ENCODE measurements around the gene UPK2. TPM values are rescaled to one million over a fixed set of nuclear protein-coding genes. Genes with fewer than 3 reads are reported as not detected.
"Not testable (repeated sequence)": the region's sequence is repeated elsewhere in the genome, so short reads cannot be mapped to it uniquely, and the experiment has no call there.

UPK2 gene
- total RNA-seq, 1 donor from 2014 or later = not detected

- intact Hi-C loops (cut with micrococcal nuclease) = no loop called here
Observed at GRCh38 chr11:118935376-118935775, 20.7 kb upstream of the UPK2 start.

DNA sequence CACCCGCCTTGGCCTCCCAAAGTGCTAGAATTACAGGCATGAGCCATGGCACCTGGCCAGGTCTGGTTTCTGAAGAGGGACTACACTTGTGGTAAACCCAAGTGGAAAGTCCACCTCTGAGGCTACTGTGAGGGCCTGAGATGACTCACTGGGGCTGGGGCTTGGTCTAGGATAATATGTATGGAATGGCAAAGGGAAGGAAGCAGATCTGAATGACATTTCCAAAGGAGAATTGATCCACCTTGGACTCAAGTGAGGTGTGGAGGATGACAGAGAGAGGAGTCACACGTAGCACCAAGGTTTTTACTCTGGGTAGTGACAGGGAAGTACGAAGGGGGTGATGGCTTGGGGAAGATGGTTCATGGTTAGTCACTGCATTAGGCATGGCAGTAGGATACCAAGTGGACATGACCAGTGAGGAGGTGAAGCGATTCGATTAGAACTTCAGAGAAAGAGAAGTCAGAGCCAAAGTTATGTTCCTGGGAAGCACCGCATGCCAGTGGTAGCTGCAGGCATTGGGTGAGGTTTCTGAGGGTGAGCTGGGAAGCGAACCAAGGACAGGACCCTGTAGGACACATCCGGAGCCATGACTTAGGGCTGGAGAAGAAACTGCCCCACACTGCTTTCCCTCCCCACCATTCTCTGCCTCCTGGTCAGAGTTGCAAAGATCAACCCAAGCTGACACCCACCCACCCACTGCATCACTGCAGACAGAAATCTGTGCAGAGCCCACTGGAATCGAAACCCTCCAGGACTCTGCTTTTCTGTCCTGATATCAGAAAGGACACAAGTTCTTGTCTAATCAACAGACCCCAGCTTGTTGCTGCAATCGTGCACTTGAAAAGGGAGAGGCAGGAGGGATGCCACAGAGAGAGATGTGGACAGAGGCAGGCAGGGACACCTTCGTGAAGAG lies 17.4 kb upstream of the UPK2 start:
- intact Hi-C loops (cut with micrococcal nuclease) = no loop called here

- intact Hi-C loops (cut with micrococcal nuclease) = no loop called here
Observed at GRCh38 chr11:118939404-118939915, 16.6 kb upstream of the UPK2 start.

DNA sequence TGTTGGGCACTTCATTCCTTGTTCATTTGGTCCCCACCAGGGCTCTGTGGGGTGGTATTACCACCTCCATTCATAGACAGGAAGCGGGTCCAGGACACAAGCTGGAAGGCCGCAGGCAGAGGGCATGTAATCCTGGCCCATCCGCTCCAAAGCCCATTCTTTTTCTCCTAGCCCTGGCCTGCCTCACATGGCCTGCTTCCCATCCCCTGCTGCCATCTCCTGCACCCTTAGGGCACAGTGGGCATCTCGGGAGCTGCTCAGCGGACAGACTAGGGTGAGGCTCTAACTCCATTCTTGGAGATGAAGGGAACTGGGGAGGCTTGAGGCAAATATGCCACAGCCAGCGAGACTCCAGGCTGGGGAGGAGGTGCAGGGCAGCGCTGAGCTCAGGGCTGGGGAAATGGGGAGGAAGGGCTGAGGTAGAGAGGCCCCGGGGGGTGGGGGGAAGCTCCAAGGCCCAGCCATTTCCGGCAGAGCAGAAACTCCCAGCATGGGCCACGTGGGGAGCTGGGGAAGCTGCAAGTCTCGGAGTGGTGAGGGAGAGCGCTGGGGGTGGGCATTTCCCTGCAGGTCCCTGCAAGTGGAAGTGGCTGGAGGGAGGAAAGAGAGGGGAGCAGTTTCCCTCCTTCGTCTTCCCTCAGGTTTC lies 16.0 kb upstream of the UPK2 start:
- intact Hi-C loops (cut with micrococcal nuclease) = no loop called here

DNA sequence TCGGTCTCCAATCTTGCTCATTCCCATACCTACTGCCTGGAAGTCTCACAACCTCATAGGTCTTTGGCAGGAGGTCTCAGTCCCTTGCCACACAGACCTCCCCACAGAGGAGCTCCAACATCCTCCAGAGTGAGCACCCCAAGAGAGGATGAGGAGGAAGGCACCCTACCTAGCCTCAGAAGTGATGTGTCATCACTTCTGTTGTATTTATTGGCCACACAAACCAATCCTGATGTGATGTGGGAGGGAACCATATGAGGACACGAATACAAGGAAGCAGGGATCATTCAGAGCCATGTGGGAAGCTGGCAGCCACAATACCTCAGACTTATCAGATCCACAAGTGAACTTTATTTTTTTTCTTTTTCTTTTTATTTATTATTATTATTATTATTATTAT lies 9.0 kb upstream of the UPK2 start:
- intact Hi-C loops (cut with micrococcal nuclease) = no loop called here

DNA sequence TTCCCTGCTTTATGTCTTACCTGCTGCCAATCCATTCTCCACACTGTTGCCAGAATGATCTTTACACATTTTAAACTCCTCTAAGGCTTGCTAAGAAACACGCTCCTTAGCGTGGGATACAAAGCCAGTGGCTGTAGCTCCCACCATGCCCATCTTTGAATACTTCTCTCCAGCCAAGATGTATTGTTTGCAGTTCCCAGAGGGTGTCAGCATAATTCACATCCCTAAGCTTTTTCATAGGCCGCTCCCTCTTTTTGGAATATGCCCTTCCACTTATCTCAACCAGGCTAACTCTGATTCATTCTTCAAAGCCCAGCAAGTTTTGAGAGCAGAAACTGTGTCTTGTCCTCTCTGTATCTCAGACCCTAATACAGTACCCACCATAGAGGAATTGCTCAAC lies 8.1 kb upstream of the UPK2 start:
- intact Hi-C loops (cut with micrococcal nuclease) = no loop called here

DNA sequence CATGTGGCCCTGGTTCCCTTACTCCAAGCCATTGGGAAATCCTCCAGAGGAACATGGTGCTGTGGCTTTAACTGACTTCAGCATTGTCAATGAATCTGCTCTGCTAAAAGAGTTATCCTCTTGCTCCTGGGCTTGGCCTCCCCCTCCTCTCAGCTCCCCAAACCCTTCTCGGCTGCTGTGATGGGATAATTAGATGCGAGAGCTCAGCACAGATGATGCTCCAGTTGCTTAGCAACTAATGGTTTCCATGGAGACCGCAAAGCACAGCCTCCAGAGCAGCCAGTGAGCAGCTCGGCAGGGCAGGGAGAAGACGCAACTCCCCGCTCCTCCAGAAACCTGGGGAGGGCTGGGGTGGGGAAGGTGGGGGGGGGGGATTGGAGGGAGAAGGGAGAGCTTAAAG lies 2.8 kb upstream of the UPK2 start:
- intact Hi-C loops (cut with micrococcal nuclease) = no loop called here

DNA sequence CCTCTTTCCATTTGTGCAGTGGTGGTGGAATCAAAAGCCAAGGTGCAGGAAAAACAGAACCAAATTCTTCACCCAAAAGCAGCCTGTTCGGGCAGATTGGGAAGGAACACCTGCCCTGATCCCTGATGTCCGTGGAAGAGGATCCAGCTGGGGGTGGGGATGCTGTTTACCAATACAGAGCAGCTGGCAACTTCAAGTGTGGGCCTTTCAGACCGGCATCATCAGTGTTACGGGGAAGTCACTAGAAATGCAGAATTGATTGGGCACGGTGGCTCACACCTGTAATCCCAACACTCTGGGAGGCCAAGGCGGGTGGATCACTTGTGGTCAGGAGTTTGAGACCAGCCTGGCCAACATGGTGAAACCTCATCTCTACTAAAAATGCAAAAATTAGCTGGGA lies 2.1 kb upstream of the UPK2 start:
- intact Hi-C loops (cut with micrococcal nuclease) = not testable (repeated sequence)

GRCh38 chr11:118956847-118957469 lies 860 bp downstream of the UPK2 start:
- intact Hi-C loops (cut with micrococcal nuclease) = loop anchor here (1.0 kb wide), 4 partner anchors 27 to 298 kb away; no protein-coding TSS in a partner anchor

DNA sequence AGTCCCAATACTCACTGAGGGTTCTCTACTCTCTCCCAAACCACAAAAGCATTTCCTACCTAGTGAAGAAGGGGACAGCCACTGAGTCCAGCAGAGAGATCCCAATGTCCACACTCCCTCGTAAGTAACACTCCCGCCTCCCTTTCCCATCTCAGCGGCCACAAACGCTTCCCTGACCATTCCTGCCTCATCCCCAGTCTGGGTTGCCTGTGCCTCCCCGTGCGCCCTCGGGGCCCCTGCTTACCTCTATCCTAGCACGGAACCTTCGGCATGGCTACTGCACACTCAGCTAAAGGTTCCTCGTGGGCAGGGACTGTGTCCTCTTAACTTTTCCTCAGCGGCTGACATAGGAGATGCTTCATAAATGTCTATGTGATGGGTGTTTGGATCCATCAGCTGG lies 1.5 kb downstream of the UPK2 start:
- intact Hi-C loops (cut with micrococcal nuclease) = no loop called here

DNA sequence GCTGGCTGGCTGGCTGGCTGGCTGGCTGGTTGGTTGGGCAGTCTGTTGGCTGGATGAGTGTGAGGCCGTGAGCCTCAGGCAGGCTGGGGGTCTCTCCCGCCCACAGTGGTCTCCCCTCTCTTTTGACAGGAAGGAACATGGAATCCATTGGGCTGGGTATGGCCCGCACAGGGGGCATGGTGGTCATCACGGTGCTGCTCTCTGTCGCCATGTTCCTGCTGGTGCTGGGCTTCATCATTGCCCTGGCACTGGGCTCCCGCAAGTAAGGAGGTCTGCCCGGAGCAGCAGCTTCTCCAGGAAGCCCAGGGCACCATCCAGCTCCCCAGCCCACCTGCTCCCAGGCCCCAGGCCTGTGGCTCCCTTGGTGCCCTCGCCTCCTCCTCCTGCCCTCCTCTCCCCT lies 1.9 kb downstream of the UPK2 start:
- intact Hi-C loops (cut with micrococcal nuclease) = no loop called here

GRCh38 chr11:118958577-118958976 lies 2.5 kb downstream of the UPK2 start:
- intact Hi-C loops (cut with micrococcal nuclease) = no loop called here

DNA sequence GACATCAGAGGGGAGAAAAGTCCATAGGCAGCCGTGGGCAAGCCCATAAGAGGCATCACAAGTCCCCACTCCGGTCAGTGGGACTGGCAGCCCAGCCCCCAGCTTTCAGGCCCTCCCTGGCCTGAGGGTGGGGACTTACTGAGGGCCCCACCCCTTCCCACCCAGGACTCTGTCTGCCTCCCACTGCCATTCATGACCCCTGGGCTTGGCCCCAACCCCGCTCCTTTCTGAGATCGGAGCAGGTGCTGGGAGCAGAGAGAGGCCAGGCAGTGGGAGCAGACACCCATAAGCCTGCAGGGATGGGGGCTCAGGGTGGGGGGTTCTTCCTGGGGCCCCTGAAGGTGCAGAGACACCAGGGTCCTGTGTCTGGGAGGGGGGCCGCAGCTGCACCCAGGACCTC lies 5.1 kb downstream of the UPK2 start:
- intact Hi-C loops (cut with micrococcal nuclease) = no loop called here

GRCh38 chr11:118961591-118961990 lies 5.5 kb downstream of the UPK2 start:
- intact Hi-C loops (cut with micrococcal nuclease) = no loop called here

DNA sequence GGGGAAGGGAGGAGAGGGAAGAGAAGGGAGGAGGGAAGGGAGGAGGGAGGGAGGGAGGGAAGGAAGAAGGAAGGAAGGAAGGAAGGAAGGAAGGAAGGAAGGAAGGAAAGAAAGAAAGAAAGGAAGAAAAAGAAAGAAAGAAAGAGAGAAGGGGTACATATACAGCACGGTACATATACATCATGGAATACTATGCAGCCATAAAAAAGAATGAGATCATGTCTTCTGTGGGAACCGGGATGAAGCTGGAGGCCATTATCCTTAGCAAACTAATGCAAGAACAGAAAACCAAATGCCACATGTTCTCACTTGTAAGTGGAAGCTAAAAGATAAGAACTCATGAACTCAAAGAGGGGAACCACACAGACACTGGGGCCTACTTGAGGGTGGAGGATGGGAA lies 13.4 kb downstream of the UPK2 start:
- intact Hi-C loops (cut with micrococcal nuclease) = not testable (repeated sequence)

DNA sequence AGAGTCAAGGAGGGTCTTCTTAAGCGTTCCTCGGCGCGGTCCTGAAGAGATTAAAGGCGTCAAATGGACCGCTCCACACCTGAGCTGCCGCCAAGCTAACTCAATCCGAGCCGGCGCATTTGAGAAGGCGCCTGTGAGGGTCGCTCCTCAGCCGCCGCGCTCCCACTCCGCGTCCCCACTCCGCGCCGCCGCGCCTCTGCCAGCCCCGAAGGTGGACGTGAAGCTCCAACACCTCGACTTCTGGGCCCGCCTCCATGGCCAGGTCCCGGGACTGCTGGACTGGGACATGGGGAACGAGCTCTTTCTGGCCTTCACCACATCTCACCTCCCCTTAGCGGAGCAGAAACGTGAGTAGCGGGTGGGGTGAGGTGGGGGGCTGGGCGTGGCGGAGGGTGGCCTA lies 15.5 kb downstream of the UPK2 start, which contains the start of gene FOXR1:
FOXR1 (plus strand) TSS at position 116 of the 400 bp plus-strand sequence; CDS start at position 287, 171 bp downstream.
- intact Hi-C loops (cut with micrococcal nuclease) = no loop called here

GRCh38 chr11:118973985-118974384 lies 17.9 kb downstream of the UPK2 start:
- intact Hi-C loops (cut with micrococcal nuclease) = no loop called here

- intact Hi-C loops (cut with micrococcal nuclease) = no loop called here
Observed at GRCh38 chr11:118975771-118976709, 19.9 kb downstream of the UPK2 start.

GRCh38 chr11:118979434-118979833 lies 23.3 kb downstream of the UPK2 start:
- intact Hi-C loops (cut with micrococcal nuclease) = no loop called here

DNA sequence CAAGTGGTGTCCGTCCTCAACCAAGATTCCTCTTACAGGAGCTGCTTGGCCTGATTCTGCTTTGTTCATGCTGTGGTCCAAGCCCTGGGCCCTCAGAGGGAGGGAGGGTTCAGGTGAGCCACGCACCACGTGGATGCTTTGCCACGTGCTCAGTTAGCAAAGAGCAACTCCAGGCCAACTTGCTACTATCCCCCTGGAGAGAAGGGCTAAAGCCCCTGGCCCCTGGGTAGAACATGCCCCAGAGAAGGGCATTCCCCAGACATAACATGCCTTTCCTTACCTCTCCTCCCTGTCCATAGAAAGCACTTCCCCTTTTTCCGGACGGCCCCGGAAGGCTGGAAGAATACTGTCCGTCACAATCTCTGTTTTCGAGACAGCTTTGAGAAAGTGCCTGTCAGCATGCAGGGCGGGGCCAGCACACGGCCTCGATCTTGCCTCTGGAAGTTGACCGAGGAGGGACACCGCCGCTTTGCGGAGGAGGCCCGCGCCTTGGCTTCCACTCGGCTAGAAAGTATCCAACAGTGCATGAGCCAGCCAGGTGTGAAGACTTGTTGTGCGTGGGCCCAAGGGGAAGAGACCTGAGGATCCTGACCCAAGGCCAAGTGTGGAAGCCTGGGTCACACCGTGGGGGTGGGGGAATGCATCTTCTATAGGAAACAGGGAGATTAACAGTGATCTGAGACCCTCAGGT lies 24.2 kb downstream of the UPK2 start:
- intact Hi-C loops (cut with micrococcal nuclease) = no loop called here

Measured in T-helper 2 cell treated with Interferon-gamma antibody and Interleukin-4, amounts not matched to agents 100 ng/mL and 5 ng/mL, for 36 hours (primary cell).